Bone marrow (tissue), 2 donors: ENCODE results near the gene IAH1.
A peak's percentile ranks its signal among the peaks of the same experiment; 100 is the strongest.

Experiments used
- DNase-seq, 2 donors: peaks; one replicate each; lab custom pipeline; 2025; lab: John Stamatoyannopoulos, UW

IAH1 gene

GRCh38 chr2:9474361-9475057 is at the start of gene IAH1:
Gene IAH1, plus strand, starts transcription at chr2:9474551. Its CDS starts 16 bp downstream, at chr2:9474567.
- peak in 1 of 2 donors; percentile 78 for DNase-seq

- DNase-seq = no peak
These were observed 45.3 kb upstream of the IAH1 start for GRCh38 chr2:9428965-9429577.

- DNase-seq = no peak
These were observed 43.7 kb upstream of the IAH1 start for GRCh38 chr2:9430316-9431293.

GRCh38 chr2:9434489-9434888 is 39.9 kb upstream of the IAH1 start:
- no peak for DNase-seq

GRCh38 chr2:9439536-9439935 is 34.8 kb upstream of the IAH1 start:
- DNase-seq = no peak

- DNase-seq = no peak
These were observed 34.2 kb upstream of the IAH1 start for GRCh38 chr2:9440058-9440727.

GRCh38 chr2:9441556-9441955 is 32.8 kb upstream of the IAH1 start:
- DNase-seq = no peak

GRCh38 chr2:9443526-9443925 is 30.8 kb upstream of the IAH1 start:
- DNase-seq = no peak

GRCh38 chr2:9445089-9445488 is 29.3 kb upstream of the IAH1 start:
- DNase-seq = no peak

- no peak for DNase-seq
These were observed 23.1 kb upstream of the IAH1 start for GRCh38 chr2:9451231-9451630.

- DNase-seq = no peak
These were observed 13.8 kb upstream of the IAH1 start for GRCh38 chr2:9460441-9461017.

- no peak for DNase-seq
These were observed 13.3 kb upstream of the IAH1 start for GRCh38 chr2:9461079-9461478.

GRCh38 chr2:9462313-9462712 is 12.0 kb upstream of the IAH1 start:
- no peak for DNase-seq

GRCh38 chr2:9462886-9463697 is 11.3 kb upstream of the IAH1 start:
- DNase-seq = no peak

- DNase-seq = peak in 1 of 2 donors; percentile 42
These were observed 10.7 kb upstream of the IAH1 start for GRCh38 chr2:9463698-9464034.

- no peak for DNase-seq
These were observed 9.2 kb upstream of the IAH1 start for GRCh38 chr2:9465170-9465569.

GRCh38 chr2:9466147-9466683 is 8.1 kb upstream of the IAH1 start:
- no peak for DNase-seq

- no peak for DNase-seq
These were observed 6.7 kb upstream of the IAH1 start for GRCh38 chr2:9467687-9468086.

GRCh38 chr2:9471206-9471605 is 3.1 kb upstream of the IAH1 start:
- no peak for DNase-seq

GRCh38 chr2:9472511-9472910 is 1.8 kb upstream of the IAH1 start:
- DNase-seq = no peak
